PFSK-1 (cell line): ENCODE measurements around the gene CEP112.

Experiments used
- POLR2AphosphoS5 ChIP-seq: IDR thresholded peaks from 2 replicates; pipeline ENCODE4 v1.6.1; 2012; ENCODE audit warnings: low read depth, mild to moderate bottlenecking, control low read depth, low read length, moderate library complexity
- REST ChIP-seq, 2 experiments: IDR thresholded peaks; 2 replicates each; pipeline versions ENCODE4 v1.6.1 to v1.8.0; 2011 to 2012; ENCODE audit warnings: low read depth in 2 of 2, low read length in 2 of 2, control low read depth in 1 of 2, inconsistent platforms in 1 of 2, mild to moderate bottlenecking in 1 of 2, moderate library complexity in 1 of 2; ENCODE audit not compliant: insufficient read depth in 1 of 2
- SIN3A ChIP-seq: IDR thresholded peaks from 2 replicates; pipeline ENCODE4 v1.6.1; 2012; ENCODE audit warnings: mild to moderate bottlenecking, low read length, moderate library complexity, borderline replicate concordance; ENCODE audit not compliant: insufficient read depth
- TAF1 ChIP-seq: IDR thresholded peaks from 2 replicates; pipeline ENCODE4 v1.6.1; 2012; ENCODE audit warnings: low read length, control low read depth, borderline replicate concordance; ENCODE audit not compliant: insufficient read depth

- TF ChIP-seq POLR2AphosphoS5 (no peak), TAF1 (no peak), REST (IDR thresholded peaks at IDR 0.05; ENCODE audit: insufficient read depth in 1 of 2, low read depth in 2 of 2, low read length in 2 of 2) (no peak), SIN3A (no peak)
Observed at GRCh38 chr17:65634533-65634932, 557.4 kb downstream of the CEP112 start.
